ENCODE data around the gene STUM.

- TF ChIP-seq CTCF (IDR thresholded peaks at IDR 0.05) (no peak), POLR2AphosphoS5 (IDR thresholded peaks at IDR 0.05; ENCODE audit: low read depth, low read length) (no peak), REST (IDR thresholded peaks at IDR 0.05; ENCODE audit: insufficient read depth in 1 of 2, low read depth in 2 of 2, low read length in 1 of 2) (no peak)
These were observed 1.6 kb upstream of the STUM start for GRCh38 chr1:226546926-226547325.

Measured in Panc1 (cell line).